WTC11 (cell line): Measurements from ENCODE around the gene EHBP1L1. TPM values are rescaled to one million over a fixed set of nuclear protein-coding genes. Genes with fewer than 3 reads are reported as not detected.
A peak's percentile ranks its signal among the peaks of the same experiment; 100 is the strongest.

Experiments used
- ATAC-seq: fragments of 200-7000 bp; cut with Tn5 transposase; 2 replicates; pipeline ENCODE4 v1.10.0; 2021; ENCODE audit warnings: mild to moderate bottlenecking, moderate library complexity
- CTCF ChIA-PET: fragments of 300-600 bp; sonication (Branson Sonifier 250); formaldehyde crosslinking; loops from one replicate; lab custom pipeline; 2021; ENCODE audit warnings: antibody characterized with exemption; lab: Charles Lee
- POLR2A ChIA-PET: fragments of 350-600 bp; sonication (Branson Sonifier 250); formaldehyde crosslinking; loops from one replicate; lab custom pipeline; 2021; ENCODE audit warnings: antibody characterized with exemption; lab: Charles Lee
- DNase-seq: peaks from one replicate; pipeline ENCODE4 v3.0.0; 2021; ENCODE audit warnings: low spot score
- H3K27ac Mint-ChIP-seq: 2 replicates; pipeline ENCODE4 v1.8.0; 2021; ENCODE audit warnings: mixed read lengths
- H3K27me3 Mint-ChIP-seq: 2 replicates; pipeline ENCODE4 v1.8.0; 2021; ENCODE audit warnings: low read depth, mild to moderate bottlenecking, moderate library complexity, mixed read lengths
- H3K36me3 Mint-ChIP-seq: 2 replicates; pipeline ENCODE4 v1.8.0; 2021; ENCODE audit warnings: mixed read lengths
- H3K4me1 Mint-ChIP-seq: 2 replicates; pipeline ENCODE4 v1.8.0; 2022; ENCODE audit warnings: mixed read lengths
- H3K4me3 Mint-ChIP-seq: 2 replicates; pipeline ENCODE4 v1.8.0; 2021; ENCODE audit warnings: mild to moderate bottlenecking, moderate library complexity, mixed read lengths
- H3K9me3 Mint-ChIP-seq: 2 replicates; pipeline ENCODE4 v1.8.0; 2021; ENCODE audit warnings: mixed read lengths
- E2F5 ChIP-seq: sonication (generic); formaldehyde crosslinking; IDR thresholded peaks from 2 replicates; pipeline ENCODE4 v1.8.1; 2022; ENCODE audit warnings: mild to moderate bottlenecking, moderate library complexity, missing genetic modification reagents
- EMX1 ChIP-seq: fragments of 250-450 bp; sonication (Bioruptor Pico); IDR thresholded peaks from 2 replicates; pipeline ENCODE4 v1.8.0; 2021; ENCODE audit warnings: mild to moderate bottlenecking
- FOXK1 ChIP-seq: sonication (generic); formaldehyde crosslinking; IDR thresholded peaks from 2 replicates; pipeline ENCODE4 v1.8.0; 2022; ENCODE audit warnings: mild to moderate bottlenecking, moderate library complexity, missing genetic modification reagents
- FOXP1 ChIP-seq: sonication (generic); formaldehyde crosslinking; IDR thresholded peaks from 2 replicates; pipeline ENCODE4 v1.8.0; 2022; ENCODE audit warnings: missing genetic modification reagents, mild to moderate bottlenecking, moderate library complexity, borderline replicate concordance
- GABPB1 ChIP-seq: sonication (generic); formaldehyde crosslinking; IDR thresholded peaks from 2 replicates; pipeline ENCODE4 v1.8.1; 2023; ENCODE audit warnings: mild to moderate bottlenecking, missing genetic modification reagents
- IRF2 ChIP-seq: sonication (generic); formaldehyde crosslinking; IDR thresholded peaks from 2 replicates; pipeline ENCODE4 v1.8.0; 2022; ENCODE audit warnings: low read depth, missing genetic modification reagents, borderline replicate concordance
- JAZF1 ChIP-seq: fragments of 250-450 bp; sonication (Bioruptor Pico); IDR thresholded peaks from 2 replicates; pipeline ENCODE4 v1.9.0; 2021; ENCODE audit warnings: moderate library complexity, mild to moderate bottlenecking, inconsistent platforms
- NFATC4 ChIP-seq: fragments of 250-450 bp; sonication (Bioruptor Pico); IDR thresholded peaks from 2 replicates; pipeline ENCODE4 v1.9.0; 2021; ENCODE audit warnings: mild to moderate bottlenecking
- NR2C2 ChIP-seq: sonication (generic); formaldehyde crosslinking; IDR thresholded peaks from 2 replicates; pipeline ENCODE4 v1.8.0; 2022; ENCODE audit warnings: mild to moderate bottlenecking, missing genetic modification reagents
- SMAD4 ChIP-seq: sonication (generic); formaldehyde crosslinking; IDR thresholded peaks from 2 replicates; pipeline ENCODE4 v1.8.0; 2022; ENCODE audit warnings: mild to moderate bottlenecking, missing genetic modification reagents
- SP1 ChIP-seq: sonication (generic); formaldehyde crosslinking; conservative IDR thresholded peaks from 2 replicates; pipeline ENCODE4 v1.8.1; 2022; ENCODE audit warnings: missing genetic modification reagents
- USF1 ChIP-seq: sonication (generic); formaldehyde crosslinking; IDR thresholded peaks from 2 replicates; pipeline ENCODE4 v1.8.0; 2022; ENCODE audit warnings: mild to moderate bottlenecking, missing genetic modification reagents
- ZBTB43 ChIP-seq: sonication (generic); formaldehyde crosslinking; IDR thresholded peaks from 2 replicates; pipeline ENCODE4 v1.8.1; 2023; ENCODE audit warnings: mild to moderate bottlenecking, missing genetic modification reagents
- ZNF121 ChIP-seq: sonication (generic); formaldehyde crosslinking; IDR thresholded peaks from 2 replicates; pipeline ENCODE4 v1.8.0; 2023; ENCODE audit warnings: missing genetic modification reagents
- ZNF263 ChIP-seq: sonication (generic); formaldehyde crosslinking; IDR thresholded peaks from 2 replicates; pipeline ENCODE4 v1.8.1; 2022; ENCODE audit warnings: low read depth, mild to moderate bottlenecking, moderate library complexity, missing genetic modification reagents
- ZNF671 ChIP-seq: fragments of 250-450 bp; sonication (Bioruptor Pico); IDR thresholded peaks from 2 replicates; pipeline ENCODE4 v1.8.0; 2021; ENCODE audit warnings: mild to moderate bottlenecking
- total RNA-seq: library from RNA; stranded (reverse); gene quantifications from 3 replicates; pipeline ENCODE4 v1.2.3, GENCODE V29; 2021
- TF ChIP-seq, protein P1 (sequence below): sonication (generic); formaldehyde crosslinking; IDR thresholded peaks from 2 replicates; pipeline ENCODE4 v1.8.0; 2022; ENCODE audit warnings: mild to moderate bottlenecking, missing genetic modification reagents
- TF ChIP-seq, protein P2 (sequence below): sonication (generic); formaldehyde crosslinking; IDR thresholded peaks from 2 replicates; pipeline ENCODE4 v1.8.1; 2022; ENCODE audit warnings: low read depth, mild to moderate bottlenecking, moderate library complexity, missing genetic modification reagents, borderline replicate concordance
- TF ChIP-seq, protein P3 (sequence below): fragments of 250-450 bp; sonication (Bioruptor Pico); IDR thresholded peaks from 2 replicates; pipeline ENCODE4 v1.9.0; 2021; ENCODE audit warnings: mild to moderate bottlenecking, borderline replicate concordance

The EHBP1L1 gene
- total RNA-seq, 1 experiment from 2014 or later = 11.8 TPM

GRCh38 chr11:65639623-65640482, 64.0 kb downstream of the EHBP1L1 start (continued):
- no peak for TF ChIP-seq E2F5 (CRISPR knock-in tag)

- H3K27ac Mint-ChIP-seq = no peak overlapping the region
- ATAC-seq (no peak), DNase-seq (no peak)
- no peak for TF ChIP-seq EMX1
- peaks cover 39% of the 10 kb centered on the region for H3K4me1 Mint-ChIP-seq
- peaks cover 7% of the 10 kb centered on the region for H3K36me3 Mint-ChIP-seq
- no peaks in the 10 kb centered on the region for H3K9me3 Mint-ChIP-seq
- H3K4me3 Mint-ChIP-seq = no peak overlapping the region
- no peaks in the 10 kb centered on the region for H3K27me3 Mint-ChIP-seq
- POLR2A ChIA-PET = interaction anchor here (1.4 kb wide), 1 partner anchor 141 kb away, joined by 3 read pairs; no protein-coding TSS in a partner anchor
- CTCF ChIA-PET = interaction anchor here (0.6 to 2.8 kb wide), 2 partner anchors 12 to 94 kb away, joined by 3 to 13 read pairs; no protein-coding TSS in a partner anchor
Observed at GRCh38 chr11:65640483-65641296, 64.8 kb downstream of the EHBP1L1 start.

GRCh38 chr11:65641297-65642013, 65.6 kb downstream of the EHBP1L1 start:
- ATAC-seq (no peak), DNase-seq (no peak)
- POLR2A ChIA-PET = interaction anchor here (1.4 to 1.8 kb wide), 2 partner anchors 12 to 141 kb away, joined by 3 to 9 read pairs; no protein-coding TSS in a partner anchor
- Mint-ChIP-seq H3K36me3 (peaks cover 7% of the 10 kb centered on the region), H3K27me3 (no peaks in the 10 kb centered on the region), H3K4me1 (peaks cover 39% of the 10 kb centered on the region), H3K4me3 (peak overlapping the region; percentile 69), H3K27ac (peak overlapping the region; percentile 85), H3K9me3 (no peaks in the 10 kb centered on the region)
- TF ChIP-seq FOXK1 (no peak), SMAD4 (CRISPR knock-in tag) (no peak), NFATC4 (CRISPR knock-in tag) (no peak), ZNF263 (CRISPR knock-in tag) (no peak), FOXP1 (CRISPR knock-in tag) (no peak), USF1 (CRISPR knock-in tag) (no peak), SP1 (no peak), ZBTB43 (CRISPR knock-in tag) (no peak), IRF2 (CRISPR knock-in tag) (no peak), ZNF121 (CRISPR knock-in tag) (no peak), NR2C2 (CRISPR knock-in tag) (no peak), ZNF671 (CRISPR knock-in tag) (no peak), JAZF1 (no peak), GABPB1 (CRISPR knock-in tag) (no peak)
- TF ChIP-seq, protein P1, sequence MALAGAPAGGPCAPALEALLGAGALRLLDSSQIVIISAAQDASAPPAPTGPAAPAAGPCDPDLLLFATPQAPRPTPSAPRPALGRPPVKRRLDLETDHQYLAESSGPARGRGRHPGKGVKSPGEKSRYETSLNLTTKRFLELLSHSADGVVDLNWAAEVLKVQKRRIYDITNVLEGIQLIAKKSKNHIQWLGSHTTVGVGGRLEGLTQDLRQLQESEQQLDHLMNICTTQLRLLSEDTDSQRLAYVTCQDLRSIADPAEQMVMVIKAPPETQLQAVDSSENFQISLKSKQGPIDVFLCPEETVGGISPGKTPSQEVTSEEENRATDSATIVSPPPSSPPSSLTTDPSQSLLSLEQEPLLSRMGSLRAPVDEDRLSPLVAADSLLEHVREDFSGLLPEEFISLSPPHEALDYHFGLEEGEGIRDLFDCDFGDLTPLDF (CRISPR knock-in tag) = no peak
- TF ChIP-seq, protein P2, sequence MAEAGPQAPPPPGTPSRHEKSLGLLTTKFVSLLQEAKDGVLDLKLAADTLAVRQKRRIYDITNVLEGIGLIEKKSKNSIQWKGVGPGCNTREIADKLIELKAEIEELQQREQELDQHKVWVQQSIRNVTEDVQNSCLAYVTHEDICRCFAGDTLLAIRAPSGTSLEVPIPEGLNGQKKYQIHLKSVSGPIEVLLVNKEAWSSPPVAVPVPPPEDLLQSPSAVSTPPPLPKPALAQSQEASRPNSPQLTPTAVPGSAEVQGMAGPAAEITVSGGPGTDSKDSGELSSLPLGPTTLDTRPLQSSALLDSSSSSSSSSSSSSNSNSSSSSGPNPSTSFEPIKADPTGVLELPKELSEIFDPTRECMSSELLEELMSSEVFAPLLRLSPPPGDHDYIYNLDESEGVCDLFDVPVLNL (CRISPR knock-in tag) = no peak
- TF ChIP-seq, protein P3, sequence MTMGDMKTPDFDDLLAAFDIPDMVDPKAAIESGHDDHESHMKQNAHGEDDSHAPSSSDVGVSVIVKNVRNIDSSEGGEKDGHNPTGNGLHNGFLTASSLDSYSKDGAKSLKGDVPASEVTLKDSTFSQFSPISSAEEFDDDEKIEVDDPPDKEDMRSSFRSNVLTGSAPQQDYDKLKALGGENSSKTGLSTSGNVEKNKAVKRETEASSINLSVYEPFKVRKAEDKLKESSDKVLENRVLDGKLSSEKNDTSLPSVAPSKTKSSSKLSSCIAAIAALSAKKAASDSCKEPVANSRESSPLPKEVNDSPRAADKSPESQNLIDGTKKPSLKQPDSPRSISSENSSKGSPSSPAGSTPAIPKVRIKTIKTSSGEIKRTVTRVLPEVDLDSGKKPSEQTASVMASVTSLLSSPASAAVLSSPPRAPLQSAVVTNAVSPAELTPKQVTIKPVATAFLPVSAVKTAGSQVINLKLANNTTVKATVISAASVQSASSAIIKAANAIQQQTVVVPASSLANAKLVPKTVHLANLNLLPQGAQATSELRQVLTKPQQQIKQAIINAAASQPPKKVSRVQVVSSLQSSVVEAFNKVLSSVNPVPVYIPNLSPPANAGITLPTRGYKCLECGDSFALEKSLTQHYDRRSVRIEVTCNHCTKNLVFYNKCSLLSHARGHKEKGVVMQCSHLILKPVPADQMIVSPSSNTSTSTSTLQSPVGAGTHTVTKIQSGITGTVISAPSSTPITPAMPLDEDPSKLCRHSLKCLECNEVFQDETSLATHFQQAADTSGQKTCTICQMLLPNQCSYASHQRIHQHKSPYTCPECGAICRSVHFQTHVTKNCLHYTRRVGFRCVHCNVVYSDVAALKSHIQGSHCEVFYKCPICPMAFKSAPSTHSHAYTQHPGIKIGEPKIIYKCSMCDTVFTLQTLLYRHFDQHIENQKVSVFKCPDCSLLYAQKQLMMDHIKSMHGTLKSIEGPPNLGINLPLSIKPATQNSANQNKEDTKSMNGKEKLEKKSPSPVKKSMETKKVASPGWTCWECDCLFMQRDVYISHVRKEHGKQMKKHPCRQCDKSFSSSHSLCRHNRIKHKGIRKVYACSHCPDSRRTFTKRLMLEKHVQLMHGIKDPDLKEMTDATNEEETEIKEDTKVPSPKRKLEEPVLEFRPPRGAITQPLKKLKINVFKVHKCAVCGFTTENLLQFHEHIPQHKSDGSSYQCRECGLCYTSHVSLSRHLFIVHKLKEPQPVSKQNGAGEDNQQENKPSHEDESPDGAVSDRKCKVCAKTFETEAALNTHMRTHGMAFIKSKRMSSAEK (CRISPR knock-in tag) = no peak
- CTCF ChIA-PET = interaction anchor here (0.6 to 2.8 kb wide), 11 partner anchors 9 to 218 kb away, joined by 3 to 13 read pairs (median 5); partner anchors contain the start of genes KAT5, MUS81 and ZNRD2
